Memory B cell (primary cell): ENCODE results near the gene TIGD3.

Experiments used
- ATAC-seq: fragments of 150-1000 bp; cut with Tn5 transposase; 2 replicates; pipeline ENCODE4 v1.10.0; 2021; ENCODE audit warnings: low read depth, mild to moderate bottlenecking, moderate library complexity
- DNase-seq, 2 donors: peaks; one replicate each; pipeline ENCODE4 v3.0.0; 2022; ENCODE audit warnings: low spot score in 2 of 2
- H3K27ac Mint-ChIP-seq: one replicate; pipeline ENCODE4 v1.8.0; 2022; ENCODE audit warnings: mild to moderate bottlenecking, moderate library complexity, mixed read lengths
- H3K27me3 Mint-ChIP-seq: one replicate; pipeline ENCODE4 v1.8.0; 2022; ENCODE audit warnings: mixed read lengths
- H3K36me3 Mint-ChIP-seq: one replicate; pipeline ENCODE4 v1.8.0; 2022; ENCODE audit warnings: mild to moderate bottlenecking, mixed read lengths
- H3K4me1 Mint-ChIP-seq: one replicate; pipeline ENCODE4 v1.8.0; 2022; ENCODE audit warnings: mixed read lengths
- H3K4me3 Mint-ChIP-seq: one replicate; pipeline ENCODE4 v1.8.0; 2022; ENCODE audit warnings: mild to moderate bottlenecking, moderate library complexity, mixed read lengths
- H3K9me3 Mint-ChIP-seq: one replicate; pipeline ENCODE4 v1.8.0; 2022; ENCODE audit warnings: mixed read lengths

Gene TIGD3

GRCh38 chr11:65383778-65384177 lies 29.2 kb downstream of the TIGD3 start:
- no peaks in the 10 kb centered on the region for H3K27me3 Mint-ChIP-seq
- no peaks in the 10 kb centered on the region for H3K36me3 Mint-ChIP-seq
- DNase-seq (no peak), ATAC-seq (no peak)
- H3K4me1 Mint-ChIP-seq = peaks cover 29% of the 10 kb centered on the region
- no peaks in the 10 kb centered on the region for H3K9me3 Mint-ChIP-seq
- H3K4me3 Mint-ChIP-seq = peak overlapping the region; percentile 62
- H3K27ac Mint-ChIP-seq = peak overlapping the region; percentile 96

GRCh38 chr11:65384301-65384889 lies 29.8 kb downstream of the TIGD3 start:
- ATAC-seq (no peak), DNase-seq (no peak)

GRCh38 chr11:65386307-65387140 lies 32.0 kb downstream of the TIGD3 start, which contains the start of gene FRMD8:
Gene FRMD8 (plus strand): TSS chr11:65386637. CDS start chr11:65387037, 400 bp downstream.
- no peaks in the 10 kb centered on the region for H3K9me3 Mint-ChIP-seq
- peak; percentile 84 for DNase-seq

More at GRCh38 chr11:65384301-65384889, 29.8 kb downstream of the TIGD3 start:
- peak overlapping the region; percentile 96 for H3K27ac Mint-ChIP-seq
- H3K36me3 Mint-ChIP-seq = no peaks in the 10 kb centered on the region
- peak overlapping the region; percentile 62 for H3K4me3 Mint-ChIP-seq
- no peaks in the 10 kb centered on the region for H3K9me3 Mint-ChIP-seq
- H3K27me3 Mint-ChIP-seq = no peaks in the 10 kb centered on the region
- peaks cover 32% of the 10 kb centered on the region for H3K4me1 Mint-ChIP-seq

GRCh38 chr11:65388731-65389130 lies 34.2 kb downstream of the TIGD3 start:
- peaks cover 40% of the 10 kb centered on the region for H3K4me1 Mint-ChIP-seq
- H3K36me3 Mint-ChIP-seq = peaks cover 4% of the 10 kb centered on the region
- ATAC-seq (no peak), DNase-seq (no peak)
- H3K27ac Mint-ChIP-seq = peak overlapping the region; percentile 36
- H3K9me3 Mint-ChIP-seq = no peaks in the 10 kb centered on the region
- H3K27me3 Mint-ChIP-seq = no peaks in the 10 kb centered on the region
- H3K4me3 Mint-ChIP-seq = peak overlapping the region; percentile 95

More at GRCh38 chr11:65386307-65387140, 32.0 kb downstream of the TIGD3 start, which contains the start of gene FRMD8:
- H3K36me3 Mint-ChIP-seq = no peaks in the 10 kb centered on the region
- H3K27ac Mint-ChIP-seq = peak within 1 kb of the TSS; percentile 96
- H3K4me3 Mint-ChIP-seq = peak within 1 kb of the TSS; percentile 95
- ATAC-seq = peak; percentile 63
- H3K27me3 Mint-ChIP-seq = no peaks in the 10 kb centered on the region
- H3K4me1 Mint-ChIP-seq = peaks cover 42% of the 10 kb centered on the region

- DNase-seq = no peak
- ATAC-seq = no peak
- Mint-ChIP-seq H3K27ac (peak overlapping the region; percentile 36), H3K27me3 (no peaks in the 10 kb centered on the region), H3K9me3 (no peaks in the 10 kb centered on the region), H3K4me1 (peaks cover 35% of the 10 kb centered on the region), H3K36me3 (peaks cover 4% of the 10 kb centered on the region), H3K4me3 (peak overlapping the region; percentile 95)
Measured at GRCh38 chr11:65389294-65389980, 34.9 kb downstream of the TIGD3 start.

- Mint-ChIP-seq H3K9me3 (no peaks in the 10 kb centered on the region), H3K36me3 (peaks cover 4% of the 10 kb centered on the region)
Measured at GRCh38 chr11:65390099-65390941, 35.8 kb downstream of the TIGD3 start.

GRCh38 chr11:65390996-65391395 lies 36.4 kb downstream of the TIGD3 start:
- Mint-ChIP-seq H3K27me3 (no peaks in the 10 kb centered on the region), H3K9me3 (no peaks in the 10 kb centered on the region), H3K27ac (no peak overlapping the region), H3K4me1 (peaks cover 32% of the 10 kb centered on the region), H3K4me3 (peak overlapping the region; percentile 24), H3K36me3 (peaks cover 5% of the 10 kb centered on the region)
- DNase-seq (no peak), ATAC-seq (no peak)

More at GRCh38 chr11:65390099-65390941, 35.8 kb downstream of the TIGD3 start:
- H3K27ac Mint-ChIP-seq = no peak overlapping the region
- H3K4me3 Mint-ChIP-seq = no peak overlapping the region
- DNase-seq (no peak), ATAC-seq (no peak)
- H3K27me3 Mint-ChIP-seq = no peaks in the 10 kb centered on the region
- H3K4me1 Mint-ChIP-seq = peaks cover 32% of the 10 kb centered on the region

- Mint-ChIP-seq H3K27me3 (no peaks in the 10 kb centered on the region), H3K4me3 (no peak overlapping the region), H3K27ac (peak overlapping the region; percentile 84), H3K4me1 (peaks cover 32% of the 10 kb centered on the region), H3K36me3 (peaks cover 11% of the 10 kb centered on the region), H3K9me3 (no peaks in the 10 kb centered on the region)
- DNase-seq = no peak
- ATAC-seq = no peak
Measured at GRCh38 chr11:65392186-65392829, 37.8 kb downstream of the TIGD3 start.

GRCh38 chr11:65392899-65393298 lies 38.3 kb downstream of the TIGD3 start:
- Mint-ChIP-seq H3K27ac (peak overlapping the region; percentile 24), H3K4me3 (no peak overlapping the region), H3K36me3 (peaks cover 12% of the 10 kb centered on the region), H3K9me3 (no peaks in the 10 kb centered on the region), H3K4me1 (peaks cover 29% of the 10 kb centered on the region), H3K27me3 (no peaks in the 10 kb centered on the region)
- ATAC-seq (no peak), DNase-seq (no peak)

- no peaks in the 10 kb centered on the region for H3K27me3 Mint-ChIP-seq
- no peaks in the 10 kb centered on the region for H3K9me3 Mint-ChIP-seq
- ATAC-seq (no peak), DNase-seq (no peak)
- H3K4me1 Mint-ChIP-seq = peaks cover 27% of the 10 kb centered on the region
- no peak overlapping the region for H3K27ac Mint-ChIP-seq
- H3K4me3 Mint-ChIP-seq = no peak overlapping the region
- peaks cover 16% of the 10 kb centered on the region for H3K36me3 Mint-ChIP-seq
Measured at GRCh38 chr11:65393513-65394079, 39.0 kb downstream of the TIGD3 start.

- DNase-seq (no peak), ATAC-seq (no peak)
- Mint-ChIP-seq H3K27ac (no peak overlapping the region), H3K36me3 (peaks cover 19% of the 10 kb centered on the region), H3K4me1 (peaks cover 23% of the 10 kb centered on the region), H3K9me3 (no peaks in the 10 kb centered on the region), H3K4me3 (no peak overlapping the region), H3K27me3 (no peaks in the 10 kb centered on the region)
Measured at GRCh38 chr11:65394125-65394536, 39.6 kb downstream of the TIGD3 start.

GRCh38 chr11:65395961-65396530 lies 41.5 kb downstream of the TIGD3 start:
- Mint-ChIP-seq H3K4me1 (peaks cover 16% of the 10 kb centered on the region), H3K27me3 (no peaks in the 10 kb centered on the region), H3K36me3 (peaks cover 29% of the 10 kb centered on the region), H3K9me3 (no peaks in the 10 kb centered on the region), H3K27ac (no peak overlapping the region), H3K4me3 (no peak overlapping the region)
- DNase-seq (no peak), ATAC-seq (no peak)
